Measurements from ENCODE around the gene PTGFRN.

Gene PTGFRN

DNA sequence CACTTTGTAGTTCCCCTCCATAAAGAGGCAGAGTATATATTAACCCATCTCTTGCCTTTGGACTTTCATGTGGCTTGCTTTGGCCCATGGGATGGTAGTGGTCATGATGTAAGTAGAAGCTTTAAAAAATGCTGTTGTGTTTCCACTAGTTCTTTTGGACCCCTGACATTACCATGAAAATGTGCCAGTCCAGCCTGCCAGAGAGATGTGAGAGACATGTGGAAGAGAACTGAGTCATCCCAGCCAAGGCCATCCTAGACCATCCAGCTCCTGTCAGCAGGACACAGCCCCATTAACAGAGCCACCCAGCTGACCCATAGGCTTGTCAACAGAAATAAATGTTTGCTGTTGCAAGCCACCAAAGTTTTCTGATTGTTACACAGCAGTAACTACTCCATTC is 87.9 kb downstream of the PTGFRN start:
- H3K4me3 ChIP-seq (ENCODE audit: low read length), result no peak overlapping the region
- no peaks in the 10 kb centered on the region for H3K9me3 ChIP-seq (replicated peaks; ENCODE audit: insufficient read depth, low read length)
- H3K27me3 ChIP-seq (replicated peaks; ENCODE audit: insufficient read depth, low read length), result no peaks in the 10 kb centered on the region
- H4K20me1 ChIP-seq (ENCODE audit: insufficient read depth, low read length), result no peaks in the 10 kb centered on the region
- no peak overlapping the region for H3K27ac ChIP-seq (ENCODE audit: low read length)
- H2AFZ ChIP-seq (ENCODE audit: low read length), result no peak overlapping the region
- no peaks in the 10 kb centered on the region for H3K36me3 ChIP-seq (replicated peaks; ENCODE audit: insufficient read depth, low read length)
- no peak for TF ChIP-seq EZH2phosphoT487 (IDR thresholded peaks at IDR 0.05; ENCODE audit: low read length)
- TF ChIP-seq, protein P1, sequence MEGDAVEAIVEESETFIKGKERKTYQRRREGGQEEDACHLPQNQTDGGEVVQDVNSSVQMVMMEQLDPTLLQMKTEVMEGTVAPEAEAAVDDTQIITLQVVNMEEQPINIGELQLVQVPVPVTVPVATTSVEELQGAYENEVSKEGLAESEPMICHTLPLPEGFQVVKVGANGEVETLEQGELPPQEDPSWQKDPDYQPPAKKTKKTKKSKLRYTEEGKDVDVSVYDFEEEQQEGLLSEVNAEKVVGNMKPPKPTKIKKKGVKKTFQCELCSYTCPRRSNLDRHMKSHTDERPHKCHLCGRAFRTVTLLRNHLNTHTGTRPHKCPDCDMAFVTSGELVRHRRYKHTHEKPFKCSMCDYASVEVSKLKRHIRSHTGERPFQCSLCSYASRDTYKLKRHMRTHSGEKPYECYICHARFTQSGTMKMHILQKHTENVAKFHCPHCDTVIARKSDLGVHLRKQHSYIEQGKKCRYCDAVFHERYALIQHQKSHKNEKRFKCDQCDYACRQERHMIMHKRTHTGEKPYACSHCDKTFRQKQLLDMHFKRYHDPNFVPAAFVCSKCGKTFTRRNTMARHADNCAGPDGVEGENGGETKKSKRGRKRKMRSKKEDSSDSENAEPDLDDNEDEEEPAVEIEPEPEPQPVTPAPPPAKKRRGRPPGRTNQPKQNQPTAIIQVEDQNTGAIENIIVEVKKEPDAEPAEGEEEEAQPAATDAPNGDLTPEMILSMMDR (IDR thresholded peaks at IDR 0.05; ENCODE audit: low read length), result no peak
- no peak for TF ChIP-seq EZH2 (optimal IDR thresholded peaks at IDR 0.05; ENCODE audit: low read depth, low read length)
- H3K9ac ChIP-seq (ENCODE audit: low read length), result no peak overlapping the region
- no peaks in the 10 kb centered on the region for H3F3A ChIP-seq (ENCODE audit: insufficient read depth, low read length)
- H3K79me2 ChIP-seq (ENCODE audit: low read length), result no peaks in the 10 kb centered on the region
- H3K9me2 ChIP-seq (replicated peaks; ENCODE audit: insufficient read depth, low read length), result no peaks in the 10 kb centered on the region
- H3K4me2 ChIP-seq (ENCODE audit: low read depth, low read length), result no peak overlapping the region
- no peaks in the 10 kb centered on the region for H3K4me1 ChIP-seq (ENCODE audit: low read length)
- no peak for DNase-seq

DNA sequence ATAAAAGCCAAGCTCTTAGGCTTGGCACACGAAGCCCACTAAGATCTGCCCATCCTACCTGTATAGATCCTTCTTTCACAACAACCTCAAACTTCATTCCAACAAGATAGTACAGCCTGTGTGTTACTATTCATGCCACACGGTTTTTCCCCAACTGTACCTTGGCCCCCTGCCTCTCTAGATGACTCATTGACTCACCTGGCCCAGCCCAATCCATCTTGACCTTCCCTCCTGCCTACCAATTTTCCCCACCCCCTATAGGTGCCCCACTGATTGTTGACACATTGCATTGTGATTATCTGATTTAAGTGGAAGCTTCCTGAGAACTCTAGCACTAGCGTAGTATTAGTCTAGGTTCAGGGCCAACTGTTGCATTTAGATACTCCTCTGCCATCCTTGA is 89.9 kb downstream of the PTGFRN start:
- H2AFZ ChIP-seq (ENCODE audit: low read length), result no peak overlapping the region
- H3K4me2 ChIP-seq (ENCODE audit: low read depth, low read length), result no peak overlapping the region
- no peaks in the 10 kb centered on the region for H3K4me1 ChIP-seq (ENCODE audit: low read length)
- H3K27ac ChIP-seq (ENCODE audit: low read length), result no peak overlapping the region
- H3K36me3 ChIP-seq (replicated peaks; ENCODE audit: insufficient read depth, low read length), result no peaks in the 10 kb centered on the region
- H3K9ac ChIP-seq (ENCODE audit: low read length), result no peak overlapping the region
- no peaks in the 10 kb centered on the region for H3K79me2 ChIP-seq (ENCODE audit: low read length)
- H4K20me1 ChIP-seq (ENCODE audit: insufficient read depth, low read length), result no peaks in the 10 kb centered on the region
- H3K9me2 ChIP-seq (replicated peaks; ENCODE audit: insufficient read depth, low read length), result no peaks in the 10 kb centered on the region
- H3K4me3 ChIP-seq (ENCODE audit: low read length), result no peak overlapping the region
- TF ChIP-seq EZH2phosphoT487 (IDR thresholded peaks at IDR 0.05; ENCODE audit: low read length) (no peak), EZH2 (optimal IDR thresholded peaks at IDR 0.05; ENCODE audit: low read depth, low read length) (no peak)
- TF ChIP-seq, protein P1 (IDR thresholded peaks at IDR 0.05; ENCODE audit: low read length), result no peak
- DNase-seq, result no peak
- H3K27me3 ChIP-seq (replicated peaks; ENCODE audit: insufficient read depth, low read length), result no peaks in the 10 kb centered on the region
- H3F3A ChIP-seq (ENCODE audit: insufficient read depth, low read length), result no peaks in the 10 kb centered on the region
- H3K9me3 ChIP-seq (replicated peaks; ENCODE audit: insufficient read depth, low read length), result no peaks in the 10 kb centered on the region

DNA sequence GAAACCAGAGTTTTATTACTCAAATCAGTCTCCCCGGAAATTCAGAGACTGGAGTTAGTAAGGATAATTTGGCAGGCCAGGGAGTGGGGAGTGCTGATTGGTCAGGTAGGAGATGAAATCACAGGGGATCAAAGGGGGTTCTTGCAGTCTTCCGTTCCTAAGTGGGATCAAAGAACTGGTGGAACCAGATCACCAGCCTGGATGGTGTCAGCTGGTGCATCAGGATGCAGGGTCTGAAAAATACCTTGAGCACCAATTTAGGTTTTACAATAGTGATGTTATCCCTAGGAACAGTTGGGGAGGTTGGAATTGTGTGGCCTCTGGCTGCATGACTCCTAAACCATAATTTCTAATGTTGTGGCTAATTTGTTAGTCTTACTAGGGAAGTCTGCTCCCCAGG is 90.4 kb downstream of the PTGFRN start:
- H3K27ac ChIP-seq (ENCODE audit: low read length), result no peak overlapping the region
- H3K9me3 ChIP-seq (replicated peaks; ENCODE audit: insufficient read depth, low read length), result no peaks in the 10 kb centered on the region
- H3F3A ChIP-seq (ENCODE audit: insufficient read depth, low read length), result no peaks in the 10 kb centered on the region
- H4K20me1 ChIP-seq (ENCODE audit: insufficient read depth, low read length), result no peaks in the 10 kb centered on the region
- H3K4me1 ChIP-seq (ENCODE audit: low read length), result no peaks in the 10 kb centered on the region
- no peak overlapping the region for H3K9ac ChIP-seq (ENCODE audit: low read length)
- no peaks in the 10 kb centered on the region for H3K36me3 ChIP-seq (replicated peaks; ENCODE audit: insufficient read depth, low read length)
- DNase-seq, result no peak
- H3K79me2 ChIP-seq (ENCODE audit: low read length), result no peaks in the 10 kb centered on the region
- TF ChIP-seq EZH2phosphoT487 (IDR thresholded peaks at IDR 0.05; ENCODE audit: low read length), result no peak
- TF ChIP-seq, protein P1 (IDR thresholded peaks at IDR 0.05; ENCODE audit: low read length), result no peak
- no peak for TF ChIP-seq EZH2 (optimal IDR thresholded peaks at IDR 0.05; ENCODE audit: low read depth, low read length)
- no peak overlapping the region for H2AFZ ChIP-seq (ENCODE audit: low read length)
- H3K27me3 ChIP-seq (replicated peaks; ENCODE audit: insufficient read depth, low read length), result no peaks in the 10 kb centered on the region
- no peaks in the 10 kb centered on the region for H3K9me2 ChIP-seq (replicated peaks; ENCODE audit: insufficient read depth, low read length)
- no peak overlapping the region for H3K4me3 ChIP-seq (ENCODE audit: low read length)
- no peak overlapping the region for H3K4me2 ChIP-seq (ENCODE audit: low read depth, low read length)
